Nephron progenitor cell (in vitro differentiated cells): ENCODE data around the gene SNX20.

Experiments used
- DNase-seq: peaks from one replicate; pipeline ENCODE4 v3.0.0; 2021
- H3K27ac Mint-ChIP-seq: 2 replicates; pipeline ENCODE4 v1.8.0; 2021; ENCODE audit warnings: mild to moderate bottlenecking, moderate library complexity, mixed read lengths
- H3K27me3 Mint-ChIP-seq: 2 replicates; pipeline ENCODE4 v1.8.0; 2021; ENCODE audit warnings: mild to moderate bottlenecking, low read depth, mixed read lengths; ENCODE audit not compliant: poor library complexity
- H3K36me3 Mint-ChIP-seq: 2 replicates; pipeline ENCODE4 v1.8.0; 2021; ENCODE audit warnings: low read depth, mixed read lengths
- H3K4me1 Mint-ChIP-seq: 2 replicates; pipeline ENCODE4 v1.8.0; 2021; ENCODE audit warnings: mixed read lengths
- H3K4me3 Mint-ChIP-seq: 2 replicates; pipeline ENCODE4 v1.8.0; 2021; ENCODE audit warnings: mild to moderate bottlenecking, moderate library complexity, mixed read lengths
- H3K9me3 Mint-ChIP-seq: 2 replicates; pipeline ENCODE4 v1.8.0; 2021; ENCODE audit warnings: mild to moderate bottlenecking, moderate library complexity, mixed read lengths
- TF ChIP-seq, protein P1 (sequence below): fragments of 200-600 bp; sonication (generic); IDR thresholded peaks from 2 replicates; pipeline ENCODE4 v1.5.0; 2021; ENCODE audit warnings: antibody characterized with exemption

SNX20 gene, protein sequence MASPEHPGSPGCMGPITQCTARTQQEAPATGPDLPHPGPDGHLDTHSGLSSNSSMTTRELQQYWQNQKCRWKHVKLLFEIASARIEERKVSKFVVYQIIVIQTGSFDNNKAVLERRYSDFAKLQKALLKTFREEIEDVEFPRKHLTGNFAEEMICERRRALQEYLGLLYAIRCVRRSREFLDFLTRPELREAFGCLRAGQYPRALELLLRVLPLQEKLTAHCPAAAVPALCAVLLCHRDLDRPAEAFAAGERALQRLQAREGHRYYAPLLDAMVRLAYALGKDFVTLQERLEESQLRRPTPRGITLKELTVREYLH

DNA sequence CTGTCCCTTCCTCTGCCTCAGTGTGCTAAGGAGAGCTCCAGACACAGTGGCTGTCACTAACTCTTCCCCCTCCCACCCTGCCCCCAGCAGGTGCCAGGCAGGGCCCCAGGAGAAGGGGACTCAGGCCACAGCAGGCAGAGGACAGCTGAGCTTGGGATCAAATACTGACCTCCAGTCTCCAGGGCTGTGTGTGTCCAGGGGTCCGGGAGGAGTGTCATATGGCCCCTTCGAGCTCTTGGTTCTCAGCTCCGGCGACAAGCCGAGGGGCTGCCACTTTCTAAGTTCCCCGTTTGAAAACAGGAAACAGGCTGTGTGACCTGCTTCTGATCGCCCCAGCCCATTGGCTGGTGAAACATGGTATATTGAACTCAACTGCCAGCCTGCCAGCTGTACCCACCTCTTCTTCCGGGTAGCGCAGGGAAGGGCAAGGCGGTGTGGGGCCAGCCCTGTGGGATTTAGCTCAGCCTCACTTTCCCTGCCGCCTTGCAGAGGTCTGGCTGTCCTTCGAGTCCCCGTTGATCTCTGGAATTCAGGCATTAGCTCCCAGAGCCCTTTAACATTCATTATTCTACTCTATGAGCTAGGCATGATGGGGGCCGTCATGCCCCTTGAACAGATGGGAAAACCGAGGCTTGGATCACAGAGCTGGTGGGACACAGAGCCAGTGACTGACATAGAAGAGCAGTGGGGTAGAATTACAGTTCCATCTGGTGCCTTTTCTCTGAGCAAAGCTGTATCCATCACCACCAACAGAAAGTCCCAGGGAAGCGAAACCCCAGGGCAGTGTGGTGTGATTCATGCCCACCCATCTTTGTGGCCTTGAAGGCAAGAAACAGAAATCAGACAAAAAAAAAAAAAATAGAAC lies at the start of gene SNX20:
SNX20 (minus strand) TSS at position 292 of the 865 bp plus-strand sequence. CDS start 3,786 bp downstream, outside the sequence.
- Mint-ChIP-seq H3K4me3 (no peak within 1 kb of the TSS), H3K27ac (no peak within 1 kb of the TSS), H3K36me3 (no peaks in the 10 kb centered on the region), H3K9me3 (no peaks in the 10 kb centered on the region), H3K27me3 (peaks cover 8% of the 10 kb centered on the region), H3K4me1 (peaks cover 4% of the 10 kb centered on the region)
- DNase-seq, result no peak
- TF ChIP-seq, protein P1, sequence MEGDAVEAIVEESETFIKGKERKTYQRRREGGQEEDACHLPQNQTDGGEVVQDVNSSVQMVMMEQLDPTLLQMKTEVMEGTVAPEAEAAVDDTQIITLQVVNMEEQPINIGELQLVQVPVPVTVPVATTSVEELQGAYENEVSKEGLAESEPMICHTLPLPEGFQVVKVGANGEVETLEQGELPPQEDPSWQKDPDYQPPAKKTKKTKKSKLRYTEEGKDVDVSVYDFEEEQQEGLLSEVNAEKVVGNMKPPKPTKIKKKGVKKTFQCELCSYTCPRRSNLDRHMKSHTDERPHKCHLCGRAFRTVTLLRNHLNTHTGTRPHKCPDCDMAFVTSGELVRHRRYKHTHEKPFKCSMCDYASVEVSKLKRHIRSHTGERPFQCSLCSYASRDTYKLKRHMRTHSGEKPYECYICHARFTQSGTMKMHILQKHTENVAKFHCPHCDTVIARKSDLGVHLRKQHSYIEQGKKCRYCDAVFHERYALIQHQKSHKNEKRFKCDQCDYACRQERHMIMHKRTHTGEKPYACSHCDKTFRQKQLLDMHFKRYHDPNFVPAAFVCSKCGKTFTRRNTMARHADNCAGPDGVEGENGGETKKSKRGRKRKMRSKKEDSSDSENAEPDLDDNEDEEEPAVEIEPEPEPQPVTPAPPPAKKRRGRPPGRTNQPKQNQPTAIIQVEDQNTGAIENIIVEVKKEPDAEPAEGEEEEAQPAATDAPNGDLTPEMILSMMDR, result no peak

DNA sequence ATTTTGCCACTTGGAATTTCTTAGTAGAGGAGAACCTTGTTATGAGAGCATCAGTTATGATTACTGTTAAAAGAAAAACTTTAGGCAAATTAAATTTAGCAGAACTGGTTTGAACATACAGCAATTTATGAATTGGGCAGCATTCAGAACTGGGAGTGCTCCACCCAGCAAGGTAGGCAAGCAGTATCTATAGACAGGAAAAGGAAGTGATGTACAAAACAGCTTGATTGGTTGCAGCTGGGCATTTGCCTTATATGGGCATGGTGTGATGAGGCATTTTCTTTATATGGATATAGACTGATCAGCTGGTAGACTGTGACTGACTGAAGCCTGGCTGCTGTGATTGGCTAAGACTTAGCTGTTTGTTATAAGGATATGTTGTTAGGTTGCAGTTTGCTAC lies 43.2 kb upstream of the SNX20 start:
- H3K4me1 Mint-ChIP-seq, result peaks cover 19% of the 10 kb centered on the region
- H3K36me3 Mint-ChIP-seq, result peaks cover 8% of the 10 kb centered on the region
- TF ChIP-seq, protein P1, result no peak
- no peak for DNase-seq
- no peak overlapping the region for H3K4me3 Mint-ChIP-seq
- H3K27me3 Mint-ChIP-seq, result peaks cover 5% of the 10 kb centered on the region
- H3K9me3 Mint-ChIP-seq, result peaks cover 13% of the 10 kb centered on the region
- no peak overlapping the region for H3K27ac Mint-ChIP-seq

DNA sequence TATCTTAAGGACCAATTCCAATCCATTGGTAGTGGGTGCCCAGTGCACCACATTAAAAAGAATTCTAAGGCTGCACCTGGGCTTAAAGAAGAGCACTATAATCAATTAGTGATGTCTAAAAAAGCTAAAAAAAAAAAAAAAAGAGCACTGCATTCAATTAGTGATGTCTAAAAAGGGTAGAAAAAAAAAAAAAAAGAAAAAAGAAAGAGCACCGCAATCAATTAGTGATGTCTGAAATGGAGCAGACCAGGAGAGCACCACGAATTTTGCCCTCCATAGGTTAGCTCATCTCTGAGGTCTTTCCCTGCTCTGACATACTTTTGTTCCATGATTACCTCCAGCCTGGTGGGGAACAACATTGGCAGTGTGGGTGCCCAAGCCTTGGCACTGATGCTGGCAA lies 41.8 kb upstream of the SNX20 start:
- TF ChIP-seq, protein P1, result no peak

DNA sequence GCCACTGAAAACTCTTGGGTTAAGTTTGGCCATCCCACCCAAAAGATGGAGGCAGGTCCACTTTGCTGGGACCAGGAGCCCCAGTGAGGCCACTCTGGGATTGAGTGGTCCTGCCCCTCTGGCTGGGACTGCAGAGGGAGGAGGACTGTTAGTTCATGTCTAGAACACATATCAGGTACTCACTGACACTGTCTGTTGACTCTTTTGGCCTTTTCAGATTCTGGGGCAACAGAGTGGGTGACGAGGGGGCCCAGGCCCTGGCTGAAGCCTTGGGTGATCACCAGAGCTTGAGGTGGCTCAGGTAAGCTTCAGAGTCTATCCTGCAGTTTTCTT lies 41.3 kb upstream of the SNX20 start:
- TF ChIP-seq, protein P1, result no peak
- peaks cover 8% of the 10 kb centered on the region for H3K9me3 Mint-ChIP-seq
- no peak overlapping the region for H3K27ac Mint-ChIP-seq
- peaks cover 35% of the 10 kb centered on the region for H3K4me1 Mint-ChIP-seq
- H3K4me3 Mint-ChIP-seq, result no peak overlapping the region
- peaks cover 4% of the 10 kb centered on the region for H3K36me3 Mint-ChIP-seq
- no peak for DNase-seq
- H3K27me3 Mint-ChIP-seq, result peaks cover 8% of the 10 kb centered on the region

More for the DNA sequence above, 41.8 kb upstream of the SNX20 start:
- H3K9me3 Mint-ChIP-seq, result peaks cover 8% of the 10 kb centered on the region
- H3K4me1 Mint-ChIP-seq, result peaks cover 29% of the 10 kb centered on the region
- no peak for DNase-seq
- peaks cover 11% of the 10 kb centered on the region for H3K27me3 Mint-ChIP-seq
- no peak overlapping the region for H3K4me3 Mint-ChIP-seq
- H3K36me3 Mint-ChIP-seq, result peaks cover 4% of the 10 kb centered on the region
- no peak overlapping the region for H3K27ac Mint-ChIP-seq

DNA sequence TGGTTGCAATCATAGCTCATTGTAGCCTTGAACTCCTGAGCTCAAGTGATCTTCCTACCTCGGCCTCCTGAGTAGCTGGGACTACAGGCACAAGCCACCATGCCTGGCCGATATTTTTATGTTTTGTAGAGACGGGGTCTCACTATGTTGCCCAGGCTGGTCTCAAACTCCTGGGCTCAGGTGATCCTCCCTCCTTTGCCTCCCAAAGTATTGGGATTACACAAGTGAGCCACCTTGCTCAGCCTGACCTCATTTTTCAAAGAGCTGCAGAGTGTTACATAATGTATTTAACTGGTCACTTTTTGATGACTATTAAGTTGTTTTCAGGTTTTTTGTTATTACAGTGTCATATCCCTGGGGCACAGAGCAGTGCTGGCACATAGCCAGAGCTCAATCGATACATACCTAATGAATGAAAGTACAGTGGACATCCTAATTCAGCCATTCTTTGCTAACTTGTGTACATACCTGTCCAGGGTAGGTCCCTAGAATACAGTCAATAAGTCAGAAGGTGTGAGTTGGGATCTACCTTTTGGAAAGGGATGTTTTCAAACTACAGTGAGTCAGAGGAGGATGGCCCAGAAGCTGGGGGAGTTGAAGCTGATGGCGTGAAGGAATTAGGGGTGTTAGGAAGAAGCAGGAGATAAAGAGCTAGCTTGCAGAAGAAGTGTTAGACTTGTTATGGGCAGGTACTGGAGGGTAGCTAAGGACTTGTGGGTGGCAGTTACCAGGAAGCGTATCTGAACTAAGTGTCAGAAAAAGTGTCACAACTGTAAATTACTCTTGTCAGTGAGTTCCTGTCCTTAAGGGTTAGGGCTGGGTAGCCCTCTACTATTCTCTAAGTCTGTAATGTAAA lies 40.7 kb upstream of the SNX20 start:
- Mint-ChIP-seq H3K27me3 (peaks cover 8% of the 10 kb centered on the region), H3K36me3 (peaks cover 4% of the 10 kb centered on the region), H3K4me3 (no peak overlapping the region), H3K4me1 (peaks cover 41% of the 10 kb centered on the region), H3K27ac (no peak overlapping the region), H3K9me3 (peaks cover 8% of the 10 kb centered on the region)
- TF ChIP-seq, protein P1, result no peak
- no peak for DNase-seq
